HL-60 (cell line): ENCODE data around the gene ALOXE3.

ENCODE experiments used
- CTCF ChIP-seq: IDR thresholded peaks from one replicate; pipeline ENCODE4 v1.5.1; 2011; ENCODE audit warnings: low read length, control low read depth, inconsistent platforms; ENCODE audit not compliant: insufficient read depth
- GABPA ChIP-seq: IDR thresholded peaks from 2 replicates; pipeline ENCODE4 v1.6.1; 2012; ENCODE audit warnings: low read depth
- POLR2AphosphoS5 ChIP-seq: IDR thresholded peaks from 2 replicates; pipeline ENCODE4 v1.6.1; 2012; ENCODE audit warnings: low read depth
- REST ChIP-seq: IDR thresholded peaks from 2 replicates; pipeline ENCODE4 v1.6.1; 2012; ENCODE audit warnings: low read depth; ENCODE audit not compliant: insufficient replicate concordance
- SPI1 ChIP-seq: IDR thresholded peaks from 2 replicates; pipeline ENCODE4 v1.6.1; 2012; ENCODE audit warnings: low read depth, mild to moderate bottlenecking, borderline replicate concordance

- TF ChIP-seq CTCF: no peak
- no peak for TF ChIP-seq SPI1
- no peak for TF ChIP-seq POLR2AphosphoS5
- TF ChIP-seq GABPA: no peak
- TF ChIP-seq REST: no peak
These were observed 3.0 kb upstream of the ALOXE3 start for GRCh38 chr17:8121407-8121680.
